ENCODE data around the gene SLC35F1.

SLC35F1 gene

GRCh38 chr6:118285791-118286190 is 378.7 kb downstream of the SLC35F1 start:
- no peak for FAIRE-seq

DNA sequence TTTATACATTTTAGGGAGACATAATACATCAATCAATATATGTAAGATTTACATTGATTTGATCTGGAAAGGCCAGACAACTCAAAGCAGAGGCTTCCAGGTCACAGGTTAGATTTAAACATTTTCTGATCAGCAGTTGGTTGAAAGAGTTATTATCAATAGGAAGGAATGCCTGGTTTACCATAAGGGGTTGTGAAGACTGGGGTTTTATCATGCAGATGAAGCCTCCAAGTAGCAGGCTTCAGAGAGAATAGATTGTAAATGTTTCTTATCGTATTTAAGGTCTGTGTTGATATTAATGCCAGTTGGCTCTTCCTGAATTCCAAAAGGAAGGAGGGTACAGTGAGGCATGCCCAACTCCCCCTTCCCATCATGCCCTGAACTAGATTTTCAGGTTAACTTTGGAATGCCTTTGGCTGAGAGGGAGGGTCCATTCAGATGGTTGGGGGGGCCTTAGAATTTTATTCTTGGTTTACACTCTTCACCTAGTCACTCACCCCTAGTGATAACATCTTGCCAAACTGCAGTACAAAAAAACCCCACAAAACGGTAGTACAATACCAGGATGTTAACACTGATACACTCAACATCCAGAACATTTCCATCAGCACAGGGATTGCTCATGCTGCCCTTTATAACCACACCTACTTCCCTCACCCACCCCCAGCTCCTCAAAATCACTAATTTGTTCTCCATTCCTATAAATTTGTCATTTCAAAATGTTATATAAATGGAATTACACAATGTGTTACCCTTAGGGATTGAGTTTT is 381.5 kb downstream of the SLC35F1 start:
- FAIRE-seq = no peak

DNA sequence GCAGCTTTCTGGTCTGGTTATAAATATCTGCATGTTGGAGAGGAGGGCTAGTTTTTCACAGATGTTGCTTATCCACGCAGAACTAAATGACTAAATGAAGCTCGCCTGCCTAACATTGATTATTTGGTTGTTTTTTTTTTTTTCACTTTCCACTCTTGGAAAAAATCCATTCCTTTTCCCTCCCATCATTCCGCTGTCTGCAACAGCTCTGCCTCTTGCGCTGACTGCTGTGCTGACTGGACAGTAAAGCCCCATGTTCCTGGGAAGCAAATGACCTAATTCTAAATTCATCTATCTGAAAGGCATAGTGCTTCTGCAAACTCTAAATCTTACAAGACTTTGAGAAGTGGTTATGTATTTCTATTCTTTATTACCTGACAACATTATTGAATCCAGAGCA is 385.5 kb downstream of the SLC35F1 start:
- no peak for FAIRE-seq

- FAIRE-seq = no peak
Measured at GRCh38 chr6:118294906-118295305, 387.8 kb downstream of the SLC35F1 start.

DNA sequence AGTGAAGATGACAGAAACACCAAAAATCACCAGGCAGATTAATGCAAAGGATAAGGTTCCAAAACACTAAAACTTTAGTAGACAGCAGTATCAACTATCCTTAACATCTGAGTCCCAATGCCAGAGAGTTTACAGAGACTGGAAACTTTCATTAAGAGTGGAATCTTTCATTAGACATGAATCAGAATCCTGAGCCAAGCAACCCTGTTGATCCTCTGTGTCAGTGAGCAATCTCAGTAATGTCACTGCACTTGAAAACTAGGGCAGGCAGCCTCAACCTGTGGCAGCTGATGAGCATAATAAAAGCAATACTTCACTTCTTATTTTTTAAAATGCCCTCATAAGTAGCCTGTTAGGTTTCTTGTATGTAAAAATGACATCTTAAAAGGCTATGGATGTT is 388.3 kb downstream of the SLC35F1 start:
- FAIRE-seq = no peak

DNA sequence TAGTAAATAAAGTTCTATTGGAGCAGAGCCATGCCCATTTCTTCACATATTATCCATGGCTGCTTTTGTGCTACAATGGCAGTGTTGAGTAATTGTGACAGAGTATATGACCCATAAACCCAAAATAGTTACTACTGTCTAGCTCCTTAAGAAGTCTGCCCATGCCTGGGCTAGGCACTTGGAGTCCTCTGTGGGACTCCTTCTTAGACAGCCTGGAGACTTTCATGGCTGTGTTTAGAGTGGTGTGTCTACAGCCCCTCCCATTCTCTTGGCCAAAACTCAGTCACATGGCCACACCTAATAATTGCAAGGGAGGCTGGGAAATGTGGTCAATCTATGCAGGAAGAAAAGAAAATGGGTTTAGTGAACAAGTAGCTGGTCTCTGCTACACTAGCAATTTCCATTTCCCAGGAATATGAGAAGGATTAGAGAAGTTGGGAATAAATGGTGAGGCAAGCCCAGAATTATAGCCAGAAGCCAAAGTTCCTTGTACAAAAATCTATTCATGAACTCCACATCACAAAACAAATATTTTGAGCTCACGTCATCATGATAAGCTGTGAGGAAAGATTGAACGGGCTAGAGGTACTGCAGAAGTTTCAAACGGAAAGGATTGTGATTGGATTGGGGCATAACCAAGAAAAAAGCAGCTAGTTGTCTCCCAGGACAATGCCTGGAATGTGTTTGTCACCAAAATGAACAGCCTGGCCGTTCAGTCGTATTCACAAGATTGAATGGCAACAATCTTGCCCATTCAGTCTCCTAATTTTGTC is 389.3 kb downstream of the SLC35F1 start:
- FAIRE-seq = no peak

DNA sequence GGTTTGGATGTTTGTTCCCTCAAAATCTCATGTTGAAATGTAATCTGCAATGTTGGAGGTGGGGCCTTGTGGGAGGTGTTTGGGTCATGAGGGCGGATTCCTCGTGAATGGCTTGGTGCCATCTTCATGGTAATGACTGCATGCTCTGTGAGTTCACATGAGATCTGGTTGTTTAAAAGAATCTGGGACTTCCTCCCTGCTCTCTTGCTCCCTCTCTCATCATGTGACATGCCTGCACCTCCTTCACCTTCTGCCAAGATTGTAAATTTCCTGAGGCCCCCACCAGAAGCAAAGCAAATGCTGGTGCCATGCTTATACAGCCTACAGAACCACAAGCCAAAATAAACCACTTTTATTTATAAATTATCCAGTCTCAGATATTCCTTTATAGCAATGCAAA is 390.8 kb downstream of the SLC35F1 start:
- FAIRE-seq = no peak

DNA sequence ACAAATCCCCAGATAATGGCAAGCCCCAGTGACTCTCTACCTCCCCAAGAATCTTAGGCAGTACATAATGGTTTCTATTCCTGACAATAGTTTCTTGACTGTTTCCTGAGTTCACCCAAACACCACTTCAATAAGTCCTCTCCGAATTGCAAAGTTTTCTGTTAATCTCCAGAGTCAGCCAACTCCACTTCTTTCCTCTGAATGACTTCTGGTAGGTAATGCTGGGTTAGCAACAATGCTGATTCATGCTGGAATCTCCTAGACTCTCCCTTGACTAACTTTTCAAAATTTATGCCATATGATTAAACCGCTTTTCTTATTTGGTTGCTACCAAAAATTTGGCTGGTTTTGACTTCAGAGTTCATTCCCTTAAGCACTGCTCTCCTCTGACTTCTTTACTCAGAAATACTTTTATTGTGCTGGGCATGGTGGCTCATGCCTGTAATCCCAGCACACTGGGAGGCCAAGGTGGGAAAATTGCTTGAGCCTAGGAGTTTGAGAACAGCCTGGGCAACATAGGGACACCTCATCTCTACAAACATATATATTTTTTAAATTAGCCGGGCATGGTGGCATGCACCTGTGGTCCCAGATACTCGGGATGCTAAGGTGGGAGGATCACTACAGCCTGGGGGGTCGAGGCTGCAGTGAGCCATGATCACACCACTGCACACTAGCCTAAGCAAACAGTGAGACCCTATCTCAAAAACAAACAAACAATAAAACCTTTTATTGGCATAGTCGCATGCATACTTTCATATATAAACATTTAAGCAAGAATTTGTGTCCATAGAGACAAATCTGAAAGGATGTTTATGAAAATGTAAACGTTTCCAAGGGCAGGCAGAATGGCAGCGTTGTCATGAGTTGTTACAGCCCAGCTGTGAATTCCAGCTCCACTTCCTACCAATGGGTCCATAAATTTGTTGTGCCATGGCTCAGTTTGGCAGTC is 391.7 kb downstream of the SLC35F1 start:
- no peak for FAIRE-seq

- no peak for FAIRE-seq
Measured at GRCh38 chr6:118299457-118299856, 392.4 kb downstream of the SLC35F1 start.

- FAIRE-seq = no peak
Measured at GRCh38 chr6:118304321-118304720, 397.3 kb downstream of the SLC35F1 start.

DNA sequence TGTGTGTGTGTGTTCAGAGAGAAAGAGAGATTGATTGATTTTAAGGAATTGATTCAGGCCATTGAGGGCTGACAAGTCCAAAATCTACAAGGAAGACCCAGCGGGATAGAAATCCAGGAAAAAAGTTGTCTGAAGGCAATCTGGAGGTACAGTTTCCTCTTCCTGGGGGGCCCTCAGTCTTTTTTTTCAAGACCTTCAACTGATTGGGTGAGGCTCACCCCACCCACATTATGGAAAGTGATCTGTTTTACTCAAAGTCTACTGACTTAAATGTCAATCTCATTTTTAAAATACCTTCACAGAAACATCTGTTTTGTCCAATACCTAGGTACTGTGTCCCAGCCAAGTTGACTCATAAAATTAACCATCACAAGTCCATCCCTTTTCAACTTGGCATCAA is 398.0 kb downstream of the SLC35F1 start:
- FAIRE-seq = no peak

- FAIRE-seq = no peak
Measured at GRCh38 chr6:118306392-118307238, 399.6 kb downstream of the SLC35F1 start.

DNA sequence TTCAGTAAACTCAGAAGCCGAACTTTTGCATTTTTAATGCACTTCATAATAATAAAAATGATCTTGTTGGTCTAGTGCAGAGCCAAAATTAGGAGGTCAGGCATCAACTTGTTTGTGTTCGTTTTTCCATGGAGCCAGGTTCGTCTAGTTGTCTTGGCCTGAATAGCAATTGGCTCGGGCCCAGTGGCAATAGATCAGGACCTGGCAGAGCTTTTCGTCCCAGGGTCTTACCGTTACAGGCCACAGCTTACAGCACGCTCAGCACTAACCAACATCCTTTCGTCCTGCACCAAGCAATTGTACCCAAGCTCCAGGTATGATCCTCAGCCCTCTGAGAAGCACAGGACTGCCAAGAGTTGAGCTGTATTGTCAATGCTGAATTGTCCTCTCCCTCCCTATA is 400.5 kb downstream of the SLC35F1 start:
- no peak for FAIRE-seq

- no peak for FAIRE-seq
Measured at GRCh38 chr6:118309337-118310093, 402.5 kb downstream of the SLC35F1 start.

DNA sequence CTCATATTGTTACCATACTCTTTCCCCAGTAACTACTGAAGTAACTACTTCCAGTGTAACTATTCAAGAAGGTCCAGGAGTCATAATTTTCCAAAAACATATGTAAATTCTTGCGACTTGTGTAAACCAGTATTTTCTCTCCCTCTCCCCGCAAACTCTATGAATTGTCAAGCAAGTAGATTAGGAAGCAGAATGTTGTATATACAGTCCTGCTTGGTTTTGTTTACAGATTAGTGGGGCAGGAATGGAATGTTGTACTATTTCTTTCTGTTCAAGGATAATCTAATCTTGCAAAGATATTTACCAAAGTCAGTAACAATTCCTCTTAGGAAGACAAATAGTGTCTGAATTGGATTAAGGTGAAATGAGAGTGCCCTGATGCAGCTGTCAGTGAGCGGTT is 406.1 kb downstream of the SLC35F1 start:
- no peak for FAIRE-seq

- no peak for FAIRE-seq
Measured at GRCh38 chr6:118313762-118314161, 406.7 kb downstream of the SLC35F1 start.

DNA sequence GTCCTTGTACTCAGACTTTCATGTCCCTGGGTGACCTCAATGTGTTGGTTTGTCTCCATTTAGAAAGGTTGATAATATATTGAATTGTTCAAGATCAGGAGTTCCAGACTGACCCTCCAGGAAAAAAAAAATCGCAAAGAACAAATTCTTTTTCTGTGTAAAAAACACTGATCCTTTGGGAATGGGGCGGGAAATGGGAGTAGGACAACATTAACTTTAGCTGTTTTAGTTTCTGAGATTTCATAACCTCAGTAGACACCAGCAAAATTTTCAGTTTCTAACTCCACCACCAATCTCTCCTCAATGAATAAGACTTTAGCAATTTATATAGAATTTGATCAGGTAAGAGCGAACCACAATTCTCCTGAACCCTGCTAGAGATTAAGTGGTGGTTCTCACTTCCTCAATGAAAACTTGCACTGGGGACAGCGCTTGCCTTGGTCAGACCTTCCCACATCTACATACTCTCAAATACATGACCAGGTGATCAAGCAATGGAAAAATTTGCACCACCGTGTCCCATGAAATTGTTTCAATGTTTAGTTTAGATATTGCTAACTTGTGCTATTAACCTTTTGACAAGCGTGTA is 409.8 kb downstream of the SLC35F1 start:
- FAIRE-seq = no peak

DNA sequence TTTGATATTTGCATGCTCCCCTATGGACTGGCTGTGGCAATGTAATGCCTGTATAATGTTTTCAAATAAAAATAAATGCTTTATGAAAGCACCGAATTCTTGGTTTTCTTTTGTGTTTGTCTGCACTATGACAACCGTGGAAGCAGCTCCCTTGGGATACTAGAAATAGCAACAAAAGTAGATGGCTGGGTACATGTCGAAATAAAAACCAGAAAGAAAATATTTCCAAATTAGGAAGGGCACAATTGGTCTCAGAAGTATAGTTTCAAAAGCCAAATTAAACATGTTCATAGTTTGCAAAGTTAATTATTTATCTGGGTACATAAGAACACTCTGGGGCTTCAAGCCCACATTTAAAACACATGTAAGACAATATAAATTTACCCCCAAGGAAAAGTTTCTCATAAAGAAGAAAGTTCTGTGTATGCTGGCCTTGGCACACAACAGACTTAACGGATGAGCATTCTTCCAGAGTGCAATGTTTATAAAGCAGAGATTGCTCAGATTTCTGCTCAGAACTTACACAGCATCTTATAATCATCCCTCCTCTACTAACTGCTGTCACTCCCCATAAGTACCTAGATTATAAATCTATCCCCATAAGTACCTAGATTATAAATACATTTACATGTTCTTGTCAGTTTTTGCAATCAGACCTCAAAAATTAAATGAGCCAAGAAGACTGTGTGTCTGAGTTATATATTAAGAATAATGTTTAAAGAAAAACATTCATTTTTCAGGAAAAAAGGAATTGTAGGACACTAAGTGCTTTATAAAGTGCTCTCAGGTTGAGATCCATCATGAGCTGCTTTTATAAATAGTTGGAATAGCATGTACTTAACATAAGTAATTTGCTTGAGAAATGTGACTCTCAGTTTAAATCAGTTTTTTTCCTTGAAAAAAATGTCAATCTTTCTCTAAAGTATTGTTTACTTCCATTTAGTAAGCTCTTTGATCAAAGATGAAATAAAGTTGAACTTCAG is 410.8 kb downstream of the SLC35F1 start:
- no peak for FAIRE-seq

- no peak for FAIRE-seq
Measured at GRCh38 chr6:118318648-118319047, 411.6 kb downstream of the SLC35F1 start.

DNA sequence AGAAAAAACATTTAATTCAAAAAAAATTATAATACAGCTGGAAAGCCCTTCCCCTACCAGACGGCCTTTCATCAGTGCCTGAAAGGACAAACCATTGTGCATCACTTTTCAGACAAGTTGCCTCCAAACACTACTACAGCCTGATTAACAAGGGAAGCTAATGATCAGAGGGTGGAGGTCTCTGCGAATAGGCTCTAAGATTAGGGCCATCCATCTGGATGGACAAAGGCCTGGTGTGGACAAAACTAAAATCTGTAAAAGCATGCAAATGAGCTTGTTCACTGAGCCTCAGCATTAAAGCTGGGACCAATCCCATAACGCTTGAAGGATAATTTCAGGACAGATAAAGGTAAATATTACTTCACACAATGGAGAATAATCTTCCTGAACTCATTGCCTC is 412.4 kb downstream of the SLC35F1 start:
- no peak for FAIRE-seq

Data from endometrium (tissue), 2 donors.